PC-9 (cell line): Measurements from ENCODE around the gene FBXO45. TPM values are rescaled to one million over a fixed set of nuclear protein-coding genes. Genes with fewer than 3 reads are reported as not detected.
"Not testable (repeated sequence)": the region's sequence is repeated elsewhere in the genome, so short reads cannot be mapped to it uniquely, and the experiment has no call there.

Source experiments
- BruUV-seq: library from RNA; stranded (reverse); fragments of 400-500 nt; replicated peaks from 2 replicates; lab custom pipeline; 2021; lab: Mats Ljungman, UMichigan
- CTCF ChIA-PET: fragments of 300-600 bp; sonication (Branson Sonifier 250); formaldehyde crosslinking; loops from one replicate; lab custom pipeline; 2022; ENCODE audit warnings: antibody characterized with exemption; lab: Charles Lee
- POLR2A ChIA-PET: fragments of 300-600 bp; sonication (Branson Sonifier 250); formaldehyde crosslinking; loops from one replicate; lab custom pipeline; 2022; ENCODE audit warnings: antibody characterized with exemption; ENCODE audit not compliant: unreplicated experiment; lab: Charles Lee
- DNase-seq, 2 experiments: peaks; one replicate each; pipeline versions ENCODE4 v3.0.0 to v3.0.0-alpha.2; 2015 to 2022; ENCODE audit warnings: mixed read lengths in 1 of 2
- H2AFZ ChIP-seq: fragments of 200-600 bp; sonication (generic); 2 replicates; pipeline ENCODE4 v1.8.1; 2017; ENCODE audit warnings: antibody characterized with exemption
- H3F3A ChIP-seq: fragments of 200-600 bp; sonication (generic); 2 replicates; pipeline ENCODE4 v1.8.1; 2017; ENCODE audit warnings: antibody characterized with exemption, mild to moderate bottlenecking, low read depth; ENCODE audit not compliant: insufficient read depth
- H3K27ac ChIP-seq: fragments of 200-600 bp; sonication (generic); 2 replicates; pipeline ENCODE4 v1.6.1; 2016; ENCODE audit warnings: mixed run types
- H3K27me3 ChIP-seq: fragments of 200-600 bp; sonication (generic); 2 replicates; pipeline ENCODE4 v1.6.1; 2016; ENCODE audit warnings: low read depth, mixed run types; ENCODE audit not compliant: insufficient read depth
- H3K36me3 ChIP-seq: fragments of 200-600 bp; sonication (generic); 2 replicates; pipeline ENCODE4 v1.6.1; 2016; ENCODE audit warnings: low read depth, mixed run types
- H3K4me1 ChIP-seq: fragments of 200-600 bp; sonication (generic); replicated peaks from 2 replicates; pipeline ENCODE4 v1.6.1; 2016; ENCODE audit warnings: mixed run types; ENCODE audit not compliant: insufficient read depth
- H3K4me2 ChIP-seq: fragments of 200-600 bp; sonication (generic); 2 replicates; pipeline ENCODE4 v1.6.1; 2017; ENCODE audit warnings: mixed run types
- H3K4me3 ChIP-seq: fragments of 200-600 bp; sonication (generic); 2 replicates; pipeline ENCODE4 v1.6.1; 2016; ENCODE audit warnings: mixed run types
- H3K79me2 ChIP-seq: fragments of 200-600 bp; sonication (generic); 2 replicates; pipeline ENCODE4 v1.6.1; 2017; ENCODE audit warnings: low read depth, mixed run types
- H3K9me2 ChIP-seq: fragments of 200-600 bp; sonication (generic); 2 replicates; pipeline ENCODE4 v1.8.1; 2017; ENCODE audit warnings: mild to moderate bottlenecking; ENCODE audit not compliant: insufficient read depth
- H3K9me3 ChIP-seq: fragments of 200-600 bp; sonication (generic); 2 replicates; pipeline ENCODE4 v1.8.1; 2016; ENCODE audit warnings: low read depth; ENCODE audit not compliant: insufficient read depth
- H4K20me1 ChIP-seq: fragments of 200-600 bp; sonication (generic); 2 replicates; pipeline ENCODE4 v1.8.1; 2017; ENCODE audit not compliant: insufficient read depth
- CTCF ChIP-seq: fragments of 200-600 bp; sonication (generic); conservative IDR thresholded peaks from 2 replicates; pipeline ENCODE4 v1.6.1; 2017; ENCODE audit warnings: mixed run types, antibody characterized with exemption, mild to moderate bottlenecking, moderate library complexity
- EZH2 ChIP-seq: fragments of 200-600 bp; sonication (generic); IDR thresholded peaks from 2 replicates; pipeline ENCODE4 v1.8.0; 2017; ENCODE audit warnings: antibody characterized with exemption, low read depth
- intact Hi-C: fragments of 100-400 bp; cut with micrococcal nuclease; formaldehyde crosslinking; loops from one replicate; pipeline ENCODE4 v1.10.0; 2022; ENCODE audit not compliant: unreplicated experiment
- total RNA-seq: library from RNA; stranded (reverse); gene quantifications from 2 replicates; pipeline ENCODE4 v1.2.3, GENCODE V29; 2021

FBXO45 gene
- total RNA-seq, 1 experiment from 2014 or later, result 21.3 TPM

- no peaks in the 10 kb centered on the region for H4K20me1 ChIP-seq
- H3K4me2 ChIP-seq, result no peak overlapping the region
- no peaks in the 10 kb centered on the region for H3K36me3 ChIP-seq
- no peak overlapping the region for H2AFZ ChIP-seq
- H3F3A ChIP-seq, result peaks cover 13% of the 10 kb centered on the region
- no TSS peak for BruUV-seq
- H3K4me3 ChIP-seq, result no peak overlapping the region
- H3K27ac ChIP-seq, result no peak overlapping the region
- H3K79me2 ChIP-seq, result no peaks in the 10 kb centered on the region
- peaks cover 20% of the 10 kb centered on the region for H3K27me3 ChIP-seq
- no peak for DNase-seq
- TF ChIP-seq EZH2, result no peak
- no peak for TF ChIP-seq CTCF
- H3K4me1 ChIP-seq, result peaks cover 11% of the 10 kb centered on the region
- CTCF ChIA-PET, result interaction anchor here (0.6 kb wide), 1 partner anchor 81 kb away, joined by 3 read pairs; no protein-coding TSS in a partner anchor
- intact Hi-C loops, result no loop called here
- no peaks in the 10 kb centered on the region for H3K9me3 ChIP-seq
- no peaks in the 10 kb centered on the region for H3K9me2 ChIP-seq
- POLR2A ChIA-PET, result no interaction called here
Measured at GRCh38 chr3:196636369-196637349, 68.2 kb downstream of the FBXO45 start.

GRCh38 chr3:196637941-196638340, 69.5 kb downstream of the FBXO45 start:
- CTCF ChIA-PET, H2AFZ ChIP-seq, H3K27ac ChIP-seq, BruUV-seq, DNase-seq, H3K9me3 ChIP-seq, H3K4me3 ChIP-seq, H3K79me2 ChIP-seq, intact Hi-C loops, H3K9me2 ChIP-seq, POLR2A ChIA-PET, H4K20me1 ChIP-seq, H3K36me3 ChIP-seq, H3F3A ChIP-seq, H3K4me1 ChIP-seq, H3K4me2 ChIP-seq: not testable (repeated sequence)
- H3K27me3 ChIP-seq, result peaks cover 20% of the 10 kb centered on the region

Other genes with a start within 250 kb of the FBXO45 start
- 50.1 and 74.8 TPM in 2 replicates for gene TM4SF19, start 230.3 kb upstream of the FBXO45 start, total RNA-seq
- 68.6 and 125 TPM in 2 replicates for gene UBXN7, start 136.2 kb upstream of the FBXO45 start, total RNA-seq
- gene RNF168, start 64.9 kb upstream of the FBXO45 start, total RNA-seq, result 49.3 and 60.6 TPM in 2 replicates
- gene SMCO1, start 53.3 kb upstream of the FBXO45 start, total RNA-seq, result not detected in 2 replicates
- 33.5 and 34.8 TPM in 2 replicates for gene WDR53, start 106 bp upstream of the FBXO45 start, total RNA-seq
- 2.2 and 3.1 TPM in 2 replicates for gene NRROS, start 71.0 kb downstream of the FBXO45 start, total RNA-seq
- gene CEP19, start 143.6 kb downstream of the FBXO45 start, total RNA-seq, result 3.4 and 5.5 TPM in 2 replicates
- 47.6 and 52.9 TPM in 2 replicates for gene PIGX, start 143.7 kb downstream of the FBXO45 start, total RNA-seq
- 78.6 and 113 TPM in 2 replicates for gene PAK2, start 171.2 kb downstream of the FBXO45 start, total RNA-seq